Chondrocyte (in vitro differentiated cells): ENCODE data around the gene SLC7A10. TPM values are rescaled to one million over a fixed set of nuclear protein-coding genes. Genes with fewer than 3 reads are reported as not detected.

ENCODE experiments used
- DNase-seq: peaks from one replicate; pipeline ENCODE4 v3.0.0; 2021; ENCODE audit warnings: mixed read lengths, low spot score
- H3K27ac Mint-ChIP-seq: one replicate; pipeline ENCODE4 v1.8.0; 2021; ENCODE audit warnings: mild to moderate bottlenecking, moderate library complexity, mixed read lengths; ENCODE audit not compliant: unreplicated experiment
- H3K27me3 Mint-ChIP-seq: 2 replicates; pipeline ENCODE4 v1.8.0; 2021; ENCODE audit warnings: low read depth, mixed read lengths
- H3K36me3 Mint-ChIP-seq: 2 replicates; pipeline ENCODE4 v1.8.0; 2021; ENCODE audit warnings: low read depth, mixed read lengths
- H3K4me1 Mint-ChIP-seq: 2 replicates; pipeline ENCODE4 v1.8.0; 2021; ENCODE audit warnings: low read depth, mild to moderate bottlenecking, mixed read lengths
- H3K4me3 Mint-ChIP-seq: one replicate; pipeline ENCODE4 v1.8.0; 2021; ENCODE audit warnings: mild to moderate bottlenecking, moderate library complexity, mixed read lengths; ENCODE audit not compliant: unreplicated experiment
- H3K9me3 Mint-ChIP-seq: 2 replicates; pipeline ENCODE4 v1.8.0; 2021; ENCODE audit warnings: low read depth, mixed read lengths
- CTCF ChIP-seq: fragments of 200-600 bp; sonication (generic); IDR thresholded peaks from 2 replicates; pipeline ENCODE4 v1.5.0; 2021; ENCODE audit warnings: antibody characterized with exemption, mild to moderate bottlenecking, moderate library complexity
- total RNA-seq: library from RNA; stranded (reverse); gene quantifications from 3 replicates; pipeline ENCODE4 v1.2.1, GENCODE V29; 2021

Gene SLC7A10
- total RNA-seq, 1 donor from 2014 or later, result not detected

DNA sequence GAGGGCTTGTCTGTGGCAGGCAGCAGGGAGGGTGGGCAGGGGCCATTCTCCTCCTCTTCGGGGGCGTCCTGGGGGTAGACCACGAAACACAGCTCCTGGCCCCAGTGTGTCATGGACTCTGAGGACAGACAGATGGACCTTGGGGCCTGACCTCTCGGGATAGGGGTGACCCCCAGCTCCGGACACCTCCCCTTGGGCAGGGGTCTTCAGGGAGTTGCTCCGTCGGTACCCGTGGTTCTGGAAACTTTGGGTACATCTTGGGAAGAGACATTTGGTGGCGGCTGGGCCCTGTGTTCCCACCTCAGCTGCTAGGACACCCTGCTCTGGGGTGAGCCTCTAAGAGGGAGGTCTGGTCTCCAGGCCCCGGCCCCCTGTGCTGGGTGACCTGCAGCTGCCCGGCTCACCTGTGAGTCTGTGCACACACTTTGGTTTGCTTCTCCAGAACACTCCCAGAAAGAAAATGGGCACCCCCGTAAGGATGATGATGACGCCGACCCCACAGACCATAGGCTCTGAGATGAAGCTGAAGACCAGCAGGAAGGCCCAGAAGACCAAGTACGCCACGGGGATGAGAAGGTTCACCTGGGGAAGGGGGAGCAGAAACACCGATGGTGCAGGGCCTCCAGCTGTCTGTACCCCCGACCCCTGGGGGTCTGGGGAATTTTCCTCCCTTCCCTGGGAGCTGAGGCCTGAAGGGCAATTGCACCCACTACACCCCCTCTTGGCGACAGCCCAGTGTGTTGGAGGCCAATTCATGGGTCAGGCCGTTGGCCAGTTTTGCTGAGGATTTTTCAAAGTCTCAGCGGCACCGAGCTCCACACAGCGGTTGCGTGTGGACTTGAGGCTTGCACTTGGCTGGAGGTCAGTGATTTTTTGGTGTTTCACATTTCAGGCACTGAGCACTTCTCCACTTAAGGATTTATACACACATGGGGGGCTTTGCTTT is 16.5 kb downstream of the SLC7A10 start:
- Mint-ChIP-seq H3K27me3 (no peaks in the 10 kb centered on the region), H3K4me1 (no peaks in the 10 kb centered on the region), H3K4me3 (no peak overlapping the region), H3K9me3 (no peaks in the 10 kb centered on the region), H3K36me3 (no peaks in the 10 kb centered on the region), H3K27ac (no peak overlapping the region)
- TF ChIP-seq CTCF, result no peak
- no peak for DNase-seq

DNA sequence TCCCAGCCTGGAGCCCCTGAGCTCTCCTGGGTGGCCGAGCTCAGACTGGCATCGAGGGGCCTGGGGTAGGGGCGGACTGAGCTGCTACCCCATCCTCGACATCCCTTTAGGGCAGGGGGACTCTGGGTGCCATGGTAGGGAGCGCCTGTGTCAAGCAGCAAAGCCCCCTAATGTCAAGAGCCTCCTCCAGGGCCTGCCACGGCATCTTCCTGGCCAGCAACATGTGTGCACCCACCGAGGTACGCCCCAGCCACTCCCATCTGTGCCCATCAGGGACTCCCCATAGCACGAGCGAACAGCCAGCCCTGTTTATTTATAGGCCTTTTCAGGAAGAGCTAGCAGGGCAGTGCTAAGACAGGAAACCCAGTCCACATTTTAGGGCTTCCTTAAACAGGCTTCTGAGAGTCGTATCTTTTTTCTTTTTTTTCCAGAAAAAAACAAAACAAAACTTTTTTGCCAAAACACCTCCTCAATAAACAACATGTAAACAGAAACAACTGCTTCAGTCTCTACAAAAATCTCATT is 17.2 kb downstream of the SLC7A10 start:
- DNase-seq, result no peak
- H3K27ac Mint-ChIP-seq, result no peak overlapping the region
- H3K4me3 Mint-ChIP-seq, result no peak overlapping the region
- no peaks in the 10 kb centered on the region for H3K36me3 Mint-ChIP-seq
- no peaks in the 10 kb centered on the region for H3K4me1 Mint-ChIP-seq
- H3K27me3 Mint-ChIP-seq, result no peaks in the 10 kb centered on the region
- no peaks in the 10 kb centered on the region for H3K9me3 Mint-ChIP-seq
- no peak for TF ChIP-seq CTCF

DNA sequence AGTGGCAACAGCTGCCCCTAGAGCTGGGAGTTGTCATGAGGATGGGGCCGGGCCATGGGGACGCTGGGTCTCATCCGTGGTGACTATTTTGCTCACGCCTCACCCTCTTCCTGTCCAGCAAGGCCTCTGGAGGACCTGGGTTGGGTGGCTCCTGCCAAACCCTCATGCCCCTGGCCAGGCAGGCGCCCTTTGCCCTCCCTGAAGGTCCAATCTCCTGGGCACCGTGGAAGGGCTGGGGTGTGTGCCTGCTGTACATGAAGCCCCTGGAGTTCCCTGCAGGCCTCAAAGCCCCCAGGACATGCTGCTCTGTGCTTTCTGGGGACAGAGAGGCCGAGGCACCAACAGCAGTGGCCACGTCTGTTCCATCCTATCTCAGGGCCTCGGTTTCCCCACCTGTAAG is 17.7 kb downstream of the SLC7A10 start:
- TF ChIP-seq CTCF, result no peak
- no peaks in the 10 kb centered on the region for H3K9me3 Mint-ChIP-seq
- H3K27ac Mint-ChIP-seq, result no peak overlapping the region
- DNase-seq, result no peak
- H3K27me3 Mint-ChIP-seq, result no peaks in the 10 kb centered on the region
- H3K4me1 Mint-ChIP-seq, result no peaks in the 10 kb centered on the region
- peaks cover 3% of the 10 kb centered on the region for H3K36me3 Mint-ChIP-seq
- no peak overlapping the region for H3K4me3 Mint-ChIP-seq

- no peaks in the 10 kb centered on the region for H3K9me3 Mint-ChIP-seq
- no peaks in the 10 kb centered on the region for H3K27me3 Mint-ChIP-seq
- TF ChIP-seq CTCF, result no peak
- no peaks in the 10 kb centered on the region for H3K4me1 Mint-ChIP-seq
- no peak overlapping the region for H3K27ac Mint-ChIP-seq
- H3K36me3 Mint-ChIP-seq, result peaks cover 7% of the 10 kb centered on the region
- peak; percentile 91 for DNase-seq
- no peak overlapping the region for H3K4me3 Mint-ChIP-seq
Observed at GRCh38 chr19:33207040-33207620, 18.5 kb downstream of the SLC7A10 start.

- H3K27me3 Mint-ChIP-seq, result no peaks in the 10 kb centered on the region
- no peaks in the 10 kb centered on the region for H3K9me3 Mint-ChIP-seq
- TF ChIP-seq CTCF, result no peak
- H3K4me1 Mint-ChIP-seq, result no peaks in the 10 kb centered on the region
- peaks cover 7% of the 10 kb centered on the region for H3K36me3 Mint-ChIP-seq
- H3K4me3 Mint-ChIP-seq, result no peak overlapping the region
- no peak for DNase-seq
- H3K27ac Mint-ChIP-seq, result no peak overlapping the region
Observed at GRCh38 chr19:33206261-33207039, 19.2 kb downstream of the SLC7A10 start.
